CD4-positive, alpha-beta T cell treated with Interleukin-1 beta for 1 hour (primary cell): Measurements from ENCODE around the gene RPL38.
A peak's percentile ranks its signal among the peaks of the same experiment; 100 is the strongest.

ENCODE experiments used
- DNase-seq, 2 donors: peaks; one replicate each; pipeline ENCODE4 v3.0.0-alpha.2; 2020 to 2022

The RPL38 gene

GRCh38 chr17:74203439-74204240, at the start of gene RPL38:
TSS of gene RPL38 (plus strand) at chr17:74203678. CDS start at chr17:74203956, 278 bp downstream.
- DNase-seq: peak; percentile 94 to 96

GRCh38 chr17:74153821-74154430, 49.6 kb upstream of the RPL38 start:
- DNase-seq: no peak

DNA sequence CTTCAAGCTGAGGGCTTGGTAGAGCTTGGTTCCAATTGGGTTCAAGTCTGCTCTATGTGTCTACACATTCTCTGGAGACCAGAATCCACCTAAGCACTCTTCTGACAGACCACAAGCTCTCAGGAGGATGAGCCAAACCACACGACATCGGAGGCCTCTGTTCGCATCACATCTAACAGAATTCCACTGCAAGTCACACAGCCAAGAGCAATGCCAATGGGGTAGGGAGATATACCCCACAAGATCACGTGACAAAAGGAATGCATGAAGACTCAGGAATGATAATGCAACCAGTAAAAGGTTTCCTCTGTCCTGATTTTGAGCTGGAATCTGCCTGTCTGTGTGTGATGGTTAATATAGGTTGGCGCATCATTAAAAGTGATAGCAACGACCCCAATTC, 46.6 kb upstream of the RPL38 start:
- DNase-seq: no peak

DNA sequence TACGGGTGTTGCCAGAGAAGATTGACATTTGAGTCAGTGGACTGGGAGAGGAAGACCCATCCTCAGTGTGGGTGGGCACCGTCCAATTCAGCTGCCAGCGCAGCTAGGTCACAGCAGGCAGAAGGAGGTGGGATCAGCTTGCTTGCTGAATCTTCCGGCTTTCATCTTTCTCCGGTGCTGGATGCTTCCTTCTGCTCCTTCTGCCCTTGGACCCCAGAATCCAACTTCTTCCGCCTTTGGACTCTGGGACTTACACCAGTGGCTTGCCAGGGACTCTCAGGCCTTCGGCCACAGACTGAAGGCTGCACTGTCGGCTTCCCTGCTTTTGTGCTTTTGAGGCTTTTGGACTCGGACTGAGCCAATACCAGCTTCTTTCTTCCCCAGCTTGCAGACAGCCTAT, 46.1 kb upstream of the RPL38 start:
- DNase-seq: no peak

DNA sequence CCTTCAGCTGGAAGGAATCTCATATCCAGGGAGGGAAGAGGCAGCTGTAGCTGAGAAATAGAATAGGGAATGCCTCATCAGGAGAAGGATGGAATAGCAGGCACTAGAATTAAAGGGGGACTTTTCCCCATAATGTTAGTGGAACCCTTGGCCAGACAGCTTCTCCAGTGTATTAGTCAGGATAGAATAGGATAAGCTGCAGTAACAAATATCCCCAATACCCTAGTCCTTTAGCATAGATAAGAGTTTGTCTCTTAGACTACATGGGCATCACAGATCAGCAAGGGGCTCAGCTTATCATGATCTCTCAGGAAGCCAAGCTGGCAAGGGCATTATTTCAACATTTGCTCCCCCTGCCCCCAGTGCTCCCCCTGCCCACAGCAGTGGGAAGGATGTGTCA, 44.7 kb upstream of the RPL38 start:
- no peak for DNase-seq

DNA sequence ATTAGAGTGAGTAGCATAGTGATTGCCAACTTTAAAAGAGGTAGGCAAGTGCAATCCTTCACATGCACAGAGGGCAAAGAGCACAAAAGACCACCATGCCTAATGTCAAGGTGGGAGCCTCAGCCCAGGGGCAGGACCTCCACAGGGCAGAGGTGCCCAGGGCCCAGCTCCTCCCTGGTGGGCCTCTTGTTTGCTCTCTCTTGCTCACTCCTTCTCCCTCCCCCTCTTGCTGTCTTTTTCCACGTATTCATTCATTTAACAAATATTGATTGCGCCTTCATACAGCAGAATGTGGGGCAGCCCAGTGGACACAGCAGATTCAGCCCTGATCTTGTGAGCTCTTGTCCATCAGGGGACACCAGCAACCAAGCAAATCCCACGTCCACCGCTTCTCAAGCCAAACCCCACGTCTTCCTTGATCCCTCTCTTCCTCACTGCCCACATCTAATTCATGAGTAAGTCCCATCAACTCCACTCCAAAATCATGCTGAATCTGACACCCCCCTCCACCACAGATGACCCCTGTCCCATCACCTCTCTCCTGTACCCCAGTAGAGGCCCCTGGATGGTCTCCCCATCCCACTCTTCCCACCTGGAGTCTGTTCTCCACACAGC, 44.1 kb upstream of the RPL38 start:
- DNase-seq: no peak

GRCh38 chr17:74160656-74161502, 42.6 kb upstream of the RPL38 start:
- DNase-seq: no peak

DNA sequence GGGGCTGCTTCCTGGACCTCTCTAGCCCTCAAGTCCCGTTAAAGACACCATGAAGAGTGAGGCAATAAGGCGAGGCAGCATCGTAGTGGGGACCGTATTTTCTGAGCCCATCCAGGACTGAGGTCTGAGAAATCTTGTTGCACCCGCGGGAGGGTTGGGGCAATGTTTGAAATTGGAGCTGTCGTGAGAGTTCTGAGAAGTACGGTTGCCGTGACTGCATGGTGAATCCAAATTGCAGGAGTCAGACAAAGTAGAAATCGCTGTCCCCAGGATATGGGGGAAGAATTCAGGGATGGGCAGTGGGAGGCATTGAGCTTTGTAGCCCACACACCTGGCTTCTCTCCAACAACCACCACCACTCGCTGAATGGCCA, 42.0 kb upstream of the RPL38 start:
- DNase-seq: no peak

DNA sequence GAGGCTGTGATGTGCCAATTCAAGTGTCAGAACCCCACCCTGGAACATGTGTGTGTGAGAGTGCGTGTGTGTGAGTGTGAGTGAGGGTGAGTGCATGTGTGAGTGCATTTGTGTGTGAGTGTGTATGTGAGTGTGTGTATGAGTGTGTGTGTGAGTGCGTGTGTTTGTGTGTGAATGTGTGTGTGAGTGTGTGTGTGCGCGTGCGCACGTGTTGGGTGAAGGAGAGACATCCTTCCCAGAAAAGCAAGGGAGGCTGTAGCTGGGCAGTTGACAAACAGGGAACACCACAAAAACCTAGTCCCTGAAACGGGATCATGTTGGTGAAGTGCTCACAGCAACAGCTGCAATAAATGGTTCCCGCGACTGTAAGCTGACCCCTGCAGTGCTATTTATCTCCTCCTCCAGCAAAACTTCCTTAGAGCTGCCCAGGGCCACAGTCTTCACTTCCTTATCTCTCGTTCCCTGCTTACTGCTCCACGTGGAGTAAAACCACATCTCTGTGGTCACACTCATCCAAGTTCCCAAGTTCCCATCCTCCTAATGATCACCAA, 40.1 kb upstream of the RPL38 start:
- no peak for DNase-seq

- DNase-seq: no peak
Measured at GRCh38 chr17:74163836-74164235, 39.6 kb upstream of the RPL38 start.

DNA sequence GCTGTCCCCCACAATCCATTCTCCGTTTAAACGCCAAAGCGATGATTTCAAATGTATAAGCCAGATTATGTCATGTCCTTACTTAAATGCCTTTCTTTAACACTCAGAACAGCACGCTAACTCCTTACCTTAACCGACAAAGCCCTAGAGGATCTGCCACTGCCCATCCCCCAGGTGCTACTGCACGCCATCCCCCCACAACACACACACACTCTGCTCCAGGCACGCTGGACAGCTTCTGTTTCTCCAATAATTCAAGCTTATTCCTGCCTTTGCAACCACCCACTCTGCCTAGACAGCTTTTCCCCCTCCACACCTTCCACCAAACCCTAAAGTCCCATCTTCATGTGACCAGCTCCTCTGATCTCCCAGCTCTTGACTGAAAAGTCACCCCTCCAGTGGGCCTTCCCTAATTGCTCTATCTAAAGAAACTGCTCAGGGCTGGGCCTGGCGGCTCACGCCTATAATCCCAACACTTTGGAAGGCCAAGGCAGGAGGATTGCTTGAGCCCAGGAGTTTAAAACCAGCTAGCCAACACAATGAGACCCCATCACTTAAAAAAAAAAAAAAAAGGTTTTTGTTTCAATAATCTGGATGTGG, 38.9 kb upstream of the RPL38 start:
- no peak for DNase-seq

GRCh38 chr17:74165797-74166365, 37.6 kb upstream of the RPL38 start:
- no peak for DNase-seq

GRCh38 chr17:74170924-74171323, 32.6 kb upstream of the RPL38 start:
- no peak for DNase-seq

DNA sequence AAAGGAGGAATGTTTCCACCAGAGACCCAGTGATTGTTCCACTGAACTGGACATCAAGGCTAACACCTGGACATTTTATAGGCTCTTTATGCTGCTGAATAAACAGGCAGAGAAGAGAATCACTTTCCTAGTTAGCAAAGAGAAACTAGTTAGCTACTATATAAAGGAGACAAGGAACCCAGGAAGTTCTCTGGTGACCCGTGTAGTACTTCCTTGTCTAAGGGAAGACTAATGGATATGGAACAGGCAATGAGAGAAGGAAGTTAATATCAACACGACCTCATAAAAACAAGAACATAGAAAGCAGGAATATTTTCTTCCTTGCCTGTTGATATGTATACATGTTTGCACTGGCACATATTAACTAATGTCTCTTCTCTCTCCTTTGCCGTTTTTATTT, 30.8 kb upstream of the RPL38 start:
- DNase-seq: no peak

GRCh38 chr17:74176546-74177001, 26.9 kb upstream of the RPL38 start:
- DNase-seq: peak; percentile 30

GRCh38 chr17:74177018-74177450, 26.4 kb upstream of the RPL38 start:
- no peak for DNase-seq

DNA sequence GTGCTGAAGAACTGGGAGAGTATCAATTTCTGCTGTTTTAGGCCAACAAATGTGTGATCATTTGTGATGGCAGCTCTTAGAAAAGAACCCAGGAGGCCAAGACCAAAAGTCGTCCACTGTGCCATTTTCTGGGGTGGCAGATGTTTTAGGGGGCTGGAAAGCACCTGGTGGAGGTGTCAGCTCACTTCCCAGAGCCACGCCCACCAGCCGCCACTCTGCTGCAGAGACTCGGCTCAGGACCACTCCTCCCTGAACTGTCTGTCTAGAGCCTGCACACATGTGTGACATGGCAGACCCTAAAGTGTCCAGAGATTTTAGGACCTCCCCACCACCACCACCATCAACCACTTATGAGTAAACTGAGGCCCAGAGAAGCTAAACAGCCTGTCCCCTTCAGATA, 23.9 kb upstream of the RPL38 start:
- no peak for DNase-seq

DNA sequence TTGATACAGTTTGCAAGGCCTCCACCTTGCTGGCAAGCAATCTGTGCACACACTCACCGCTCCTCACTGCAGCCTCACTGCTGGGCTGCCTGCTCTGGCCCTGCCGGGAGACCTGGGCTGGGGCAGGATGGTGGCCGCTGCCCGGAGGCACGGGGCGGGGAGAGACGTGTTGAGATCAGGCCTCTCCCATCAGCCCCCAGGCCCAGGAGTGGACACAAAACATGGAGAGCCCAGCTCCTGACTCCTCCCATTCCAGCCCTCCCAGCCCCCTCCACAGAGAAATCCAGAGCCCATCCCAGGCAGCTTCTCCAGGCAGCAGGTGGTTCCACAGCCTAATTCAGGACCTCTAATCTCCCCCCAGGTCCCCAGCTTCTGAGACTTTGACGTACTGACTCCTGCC, 23.1 kb upstream of the RPL38 start:
- DNase-seq: no peak

DNA sequence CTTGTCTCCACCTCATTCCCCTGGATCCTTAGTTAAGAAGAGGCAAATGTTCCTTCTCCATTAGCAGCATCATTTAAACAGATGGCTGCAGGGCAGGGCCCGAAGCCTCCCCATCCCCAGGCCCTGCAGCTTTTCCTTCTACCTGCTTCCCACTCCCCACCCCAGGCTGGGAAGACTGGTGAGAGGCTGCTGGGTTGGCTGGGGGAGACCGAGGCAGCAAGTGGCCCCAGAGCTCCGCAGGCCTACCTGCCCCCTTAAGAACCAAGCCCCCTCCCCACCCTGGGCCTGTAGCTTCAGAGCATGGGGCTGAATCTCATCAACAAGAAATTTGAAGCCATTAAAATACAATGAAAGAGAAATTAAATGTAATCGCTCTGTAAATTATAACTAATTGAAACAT, 22.1 kb upstream of the RPL38 start:
- no peak for DNase-seq

DNA sequence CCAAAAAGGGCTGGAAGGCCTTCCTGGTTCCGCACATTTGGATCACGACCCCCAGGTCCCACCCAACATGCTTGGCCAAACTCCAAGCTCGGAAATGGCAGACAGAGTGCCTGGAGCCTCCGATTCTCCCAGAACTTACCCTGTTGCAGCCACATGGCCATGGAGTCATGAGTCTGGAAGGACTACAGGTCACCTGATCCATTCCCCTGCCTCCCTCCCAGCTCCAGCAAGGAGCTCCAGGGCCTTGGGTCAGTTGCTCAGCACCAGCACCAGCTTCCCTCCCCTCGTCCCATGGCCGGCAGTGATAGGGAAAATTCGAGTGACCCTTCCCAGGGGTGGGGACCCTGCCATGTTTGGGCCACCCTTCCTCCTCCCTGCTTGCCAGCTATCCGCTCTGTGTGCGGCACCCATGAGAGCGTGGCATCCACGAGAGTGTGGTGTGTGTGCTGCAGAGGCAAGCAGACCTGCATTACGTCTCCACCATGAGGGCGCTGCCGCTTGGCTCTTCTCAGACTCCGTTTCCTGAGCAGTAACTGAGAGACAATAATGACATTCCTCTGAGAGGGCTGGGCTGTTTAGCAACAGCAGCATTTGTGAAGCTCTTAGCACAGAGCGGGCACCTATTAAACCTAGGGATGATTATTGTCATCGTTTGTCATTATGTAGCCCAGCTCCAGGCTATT, 21.3 kb upstream of the RPL38 start:
- no peak for DNase-seq

DNA sequence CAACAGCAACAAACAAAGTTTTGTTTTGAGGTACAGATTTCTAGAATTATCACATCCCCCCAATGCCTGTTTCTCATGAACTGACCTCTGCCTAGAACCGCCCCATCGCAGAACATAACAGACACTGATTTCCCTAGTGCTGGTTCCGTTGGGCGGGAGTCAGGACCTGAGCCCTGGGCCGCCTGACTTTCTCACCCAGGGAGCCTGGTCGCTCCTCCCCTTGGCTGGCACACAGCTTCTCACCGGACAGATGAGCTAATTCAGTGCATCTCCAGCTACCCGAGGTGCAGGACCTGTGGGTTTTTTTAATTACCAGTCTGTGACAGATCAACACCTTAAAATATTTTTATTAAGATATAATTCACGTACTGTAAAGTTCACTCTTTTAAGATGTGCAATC, 20.1 kb upstream of the RPL38 start:
- DNase-seq: no peak
